NOMO-1 treated with DMSO at 0.1 percent for 48 hours (cell line): ENCODE results near the gene HAP1.
A peak's percentile ranks its signal among the peaks of the same experiment; 100 is the strongest.
"Not testable (repeated sequence)": the region's sequence is repeated elsewhere in the genome, so short reads cannot be mapped to it uniquely, and the experiment has no call there.

Experiments
- DNase-seq: peaks from one replicate; lab custom pipeline; 2025; ENCODE audit not compliant: unreplicated experiment; lab: John Stamatoyannopoulos, UW

HAP1 gene

DNA sequence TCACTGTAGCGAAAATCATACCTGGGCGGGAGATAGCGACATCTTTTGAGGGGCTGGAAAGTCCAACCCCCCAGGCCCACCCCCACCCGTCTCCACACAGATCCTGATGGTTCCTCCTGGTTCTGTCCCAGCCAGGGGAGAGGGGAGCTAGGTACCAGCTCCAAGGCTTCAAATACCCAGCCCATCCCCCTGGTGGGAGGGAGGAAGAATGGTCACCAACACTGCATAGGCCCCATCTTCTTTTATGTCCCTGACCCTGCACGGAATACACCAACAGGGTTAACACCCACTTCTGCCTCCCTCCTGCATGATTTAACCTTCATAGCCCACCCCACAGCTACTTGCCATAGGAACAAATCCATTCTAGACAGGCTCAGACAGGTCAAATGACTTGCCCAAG lies 9.3 kb downstream of the HAP1 start:
- DNase-seq, result no peak

DNA sequence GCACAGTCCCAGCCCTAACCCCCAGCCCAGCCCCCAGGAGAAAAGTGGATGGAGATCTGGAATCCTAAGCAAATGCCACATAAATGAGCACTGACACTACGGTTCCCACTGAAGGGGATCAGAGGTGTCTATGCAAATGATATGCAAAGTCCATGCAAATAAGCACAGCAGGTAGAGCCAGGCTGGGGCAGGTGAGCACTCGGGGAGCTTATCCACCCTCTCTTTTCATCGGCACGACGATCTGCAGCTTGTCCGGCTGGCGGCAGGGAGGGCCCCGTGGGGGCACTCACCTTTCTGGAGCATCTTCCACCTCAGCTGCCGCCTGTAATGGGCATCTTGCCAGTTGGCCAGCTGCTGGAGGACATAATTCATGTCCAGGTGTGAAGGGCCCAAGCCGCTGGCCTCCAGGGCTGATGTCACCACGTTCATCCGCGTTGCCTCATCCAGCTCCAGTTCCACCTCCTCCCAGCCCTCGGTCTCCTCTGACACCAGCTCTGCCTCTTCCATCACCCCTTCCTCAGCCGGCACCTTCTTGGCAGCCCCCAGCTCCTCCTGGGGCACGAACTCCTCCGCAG lies 9.9 kb downstream of the HAP1 start:
- DNase-seq, result no peak

DNA sequence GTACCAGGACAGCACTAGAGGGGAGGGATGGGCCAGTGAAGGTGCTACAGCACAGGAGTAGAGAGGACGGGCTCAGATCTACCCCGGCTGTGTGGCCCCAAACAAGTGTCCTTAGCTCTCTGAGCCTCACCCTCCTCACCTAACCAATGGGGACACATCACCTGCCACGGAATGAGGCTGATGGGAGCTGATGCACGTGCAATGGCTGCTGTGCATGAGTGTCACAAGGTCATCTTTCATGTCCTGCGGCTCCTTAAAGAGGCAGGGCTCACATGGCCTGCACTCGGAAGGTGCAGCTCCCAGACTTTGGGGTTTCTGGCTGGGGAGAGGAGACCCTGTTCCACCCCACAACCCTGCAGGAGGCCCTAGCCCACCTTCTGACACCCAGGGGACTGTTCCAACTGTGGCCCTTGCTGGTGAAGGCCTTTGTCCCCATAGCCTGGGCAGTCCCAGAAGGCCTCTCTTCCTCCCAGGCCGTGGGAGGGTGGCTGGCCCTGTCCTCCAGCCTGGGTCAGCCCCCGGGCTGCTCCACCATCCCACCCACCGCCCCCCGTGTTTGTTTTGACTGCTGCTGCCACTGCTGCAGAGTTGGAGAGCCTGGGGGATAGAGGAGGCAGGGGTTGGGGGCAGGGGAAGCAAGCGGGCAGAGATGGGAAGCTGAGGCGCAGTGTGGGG lies 10.5 kb downstream of the HAP1 start:
- DNase-seq, result no peak

DNA sequence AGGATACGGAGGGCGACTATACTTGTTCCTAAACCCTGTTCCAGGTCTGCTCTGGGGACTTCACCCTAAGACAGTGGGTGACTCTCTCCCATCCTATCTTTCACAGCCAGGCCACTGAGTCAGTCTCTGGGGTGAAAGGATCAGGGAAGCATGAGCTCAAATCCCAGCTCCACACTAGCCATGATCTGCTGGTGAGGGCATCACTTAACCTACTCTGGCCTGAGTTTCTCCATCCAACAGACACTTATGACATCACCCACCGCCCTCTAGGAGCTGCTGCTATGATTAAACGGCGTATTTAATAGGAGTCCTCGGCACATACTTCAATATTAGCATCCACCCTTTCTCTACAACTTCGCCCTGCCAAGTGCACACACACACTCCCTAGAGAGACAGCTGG lies 12.2 kb downstream of the HAP1 start:
- no peak for DNase-seq

DNA sequence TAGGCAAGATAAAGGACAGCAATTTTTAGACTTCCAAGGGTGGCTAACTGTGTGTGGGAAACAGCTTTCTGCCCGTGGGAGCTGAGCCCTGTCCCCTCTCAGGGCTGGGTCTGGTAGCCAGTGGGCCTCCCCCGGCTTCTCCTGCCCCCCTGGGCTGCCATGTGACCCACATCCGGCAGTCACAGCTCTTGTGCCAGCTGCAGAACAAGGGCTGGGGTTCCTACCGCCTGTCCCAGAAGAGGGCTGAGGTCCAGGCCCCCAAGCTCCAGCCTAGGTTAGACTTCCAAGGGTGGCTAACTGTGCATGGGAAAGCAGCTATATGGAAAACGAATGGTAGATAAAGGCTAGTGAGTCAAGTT lies 16.2 kb downstream of the HAP1 start:
- no peak for DNase-seq

DNA sequence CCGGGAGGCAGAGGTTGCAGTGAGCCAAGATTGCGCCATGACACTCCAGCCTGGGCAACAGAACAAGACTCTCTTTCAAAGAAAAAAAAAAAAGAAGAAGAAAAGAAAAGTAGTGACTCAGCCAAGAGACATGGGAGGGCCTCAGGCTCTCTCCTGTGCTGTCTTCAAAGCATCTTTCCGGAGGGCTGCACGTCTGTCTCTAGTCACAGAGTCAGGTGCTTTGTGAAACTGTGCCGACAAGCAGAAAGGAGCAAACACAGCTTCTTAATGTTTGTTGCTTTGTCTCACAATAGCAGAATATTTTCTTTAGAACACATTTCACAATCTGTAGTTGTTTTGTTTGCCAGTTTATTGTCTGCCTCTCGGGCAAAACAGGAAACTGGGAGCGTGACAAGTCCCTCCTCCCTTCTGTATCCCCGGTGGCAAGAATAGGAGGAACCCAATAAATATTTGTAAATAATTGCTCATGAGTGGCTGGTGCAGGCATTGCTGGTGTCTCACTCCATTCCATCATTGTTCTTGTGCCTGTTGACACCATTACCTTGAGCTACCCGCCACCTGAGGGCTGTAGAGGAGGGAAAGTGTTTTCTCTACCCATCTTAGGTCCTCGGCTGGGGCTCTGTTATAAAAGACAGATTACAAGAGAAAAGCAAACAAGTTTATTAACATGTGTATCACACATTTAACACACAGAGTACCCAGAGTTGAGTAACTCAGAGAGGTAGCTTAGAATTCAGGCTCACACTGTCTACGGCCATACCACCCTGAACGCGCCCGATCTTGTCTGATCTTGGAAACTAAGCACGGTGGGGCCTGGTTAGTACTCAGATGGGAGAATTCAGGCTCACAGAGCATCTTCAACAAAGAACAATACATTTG lies 16.8 kb downstream of the HAP1 start:
- peak; percentile 58 for DNase-seq

DNA sequence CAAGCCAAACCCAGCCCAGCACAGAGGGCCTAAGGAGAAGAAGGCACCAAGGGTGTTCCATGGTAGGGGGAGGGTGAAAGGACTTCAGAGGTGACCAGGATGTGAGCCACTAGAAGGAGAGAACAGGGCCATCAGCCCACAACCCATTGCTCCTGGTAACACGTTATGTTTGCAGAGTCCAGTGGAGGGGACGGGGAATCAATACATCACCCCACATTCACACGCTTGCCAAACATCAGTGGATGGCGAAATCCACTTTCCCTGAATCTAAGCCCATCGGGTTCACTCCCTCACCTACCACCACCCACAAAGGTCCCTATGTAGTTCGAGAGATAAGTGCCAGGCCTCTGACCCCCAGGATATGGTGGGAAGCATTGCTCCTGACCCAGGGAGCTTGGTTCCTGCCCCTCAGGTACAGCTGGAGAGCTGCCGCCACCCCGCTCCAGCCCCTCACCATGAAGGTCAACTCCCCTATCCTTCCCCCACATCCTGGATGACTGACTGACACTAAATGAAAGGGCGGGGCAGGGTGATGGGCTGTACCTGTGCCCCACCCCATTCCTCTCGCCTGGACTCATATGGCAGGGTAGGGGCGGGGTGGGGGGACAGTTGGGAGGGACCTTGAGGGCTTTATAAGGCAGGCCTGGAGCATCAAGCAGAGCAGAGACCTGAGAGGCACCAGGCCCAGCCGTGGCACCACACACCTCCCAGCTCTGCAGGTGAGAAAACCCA lies 22.6 kb downstream of the HAP1 start, which contains the start of gene GAST:
GAST (plus strand) TSS at position 663 of the 732 bp plus-strand sequence. CDS start 3,106 bp downstream, outside the sequence.
- no peak for DNase-seq

DNA sequence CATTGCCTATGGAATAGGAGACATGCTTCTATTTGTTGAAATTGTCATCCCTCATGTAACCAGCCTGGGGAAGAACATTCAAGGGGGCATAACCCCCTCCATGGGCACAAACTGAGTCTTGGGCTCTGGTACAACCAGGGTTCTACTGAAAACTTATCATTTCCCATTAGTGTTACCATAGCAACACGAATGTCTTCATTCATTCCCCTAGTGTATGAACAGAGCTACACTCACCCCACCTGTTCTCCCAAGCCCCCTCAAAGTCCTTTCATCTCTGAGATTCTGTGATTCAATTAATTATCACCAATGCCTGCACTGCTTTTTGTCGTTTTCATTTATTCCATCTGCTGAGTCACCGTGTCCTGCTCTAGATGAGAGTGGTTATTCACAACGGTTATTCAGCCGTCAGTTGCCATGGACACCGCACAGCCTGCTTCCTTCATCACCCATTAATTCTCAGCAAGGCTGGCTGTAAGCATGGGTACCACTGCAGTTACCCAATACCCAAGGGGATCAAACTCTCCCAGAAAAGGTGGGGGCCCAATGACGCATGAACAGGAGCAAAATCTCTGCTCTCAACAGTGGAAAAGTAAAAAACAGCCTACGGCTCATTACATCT lies 23.9 kb downstream of the HAP1 start:
- DNase-seq, result no peak

DNA sequence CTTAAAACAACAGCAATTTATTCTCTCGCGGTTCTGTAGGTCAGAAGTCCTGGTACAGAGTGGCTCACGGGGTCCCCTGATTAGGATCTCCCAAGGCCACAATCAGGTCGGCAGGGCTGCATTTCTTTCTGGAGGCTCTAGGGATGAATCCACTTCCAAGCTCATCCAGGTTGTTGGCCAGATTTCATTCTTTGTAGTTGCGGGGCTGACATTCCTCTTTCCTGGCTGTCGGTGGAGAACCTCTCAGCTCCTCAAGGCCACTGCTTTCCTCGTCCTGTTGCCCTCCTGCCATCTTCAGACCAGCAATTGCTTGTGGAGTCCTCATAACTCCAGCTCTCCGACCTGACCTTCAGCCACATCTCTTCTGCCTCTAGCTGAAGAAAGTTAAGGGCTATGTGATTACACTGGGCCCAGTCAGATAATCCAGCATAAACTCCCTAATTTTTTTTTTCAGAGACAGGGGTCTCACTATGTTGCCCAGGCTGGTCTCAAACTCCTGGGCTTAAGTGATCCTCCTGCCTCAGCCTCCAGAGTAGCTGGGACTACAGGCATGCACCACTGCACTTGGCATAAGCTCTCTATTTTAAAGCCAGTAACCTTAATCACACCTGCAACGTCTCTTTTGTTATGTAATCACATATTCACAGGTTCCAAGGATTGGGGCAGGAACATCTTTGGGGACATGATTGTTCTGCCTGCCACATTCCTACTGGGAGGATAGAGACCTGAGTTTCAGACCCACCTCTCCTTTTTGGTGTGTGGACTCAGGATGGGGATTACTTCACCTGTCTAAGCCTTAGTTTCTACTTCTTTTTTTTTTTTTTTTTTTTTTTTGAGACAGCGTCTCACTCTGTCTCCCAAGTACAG lies 26.4 kb downstream of the HAP1 start:
- DNase-seq, result no peak

DNA sequence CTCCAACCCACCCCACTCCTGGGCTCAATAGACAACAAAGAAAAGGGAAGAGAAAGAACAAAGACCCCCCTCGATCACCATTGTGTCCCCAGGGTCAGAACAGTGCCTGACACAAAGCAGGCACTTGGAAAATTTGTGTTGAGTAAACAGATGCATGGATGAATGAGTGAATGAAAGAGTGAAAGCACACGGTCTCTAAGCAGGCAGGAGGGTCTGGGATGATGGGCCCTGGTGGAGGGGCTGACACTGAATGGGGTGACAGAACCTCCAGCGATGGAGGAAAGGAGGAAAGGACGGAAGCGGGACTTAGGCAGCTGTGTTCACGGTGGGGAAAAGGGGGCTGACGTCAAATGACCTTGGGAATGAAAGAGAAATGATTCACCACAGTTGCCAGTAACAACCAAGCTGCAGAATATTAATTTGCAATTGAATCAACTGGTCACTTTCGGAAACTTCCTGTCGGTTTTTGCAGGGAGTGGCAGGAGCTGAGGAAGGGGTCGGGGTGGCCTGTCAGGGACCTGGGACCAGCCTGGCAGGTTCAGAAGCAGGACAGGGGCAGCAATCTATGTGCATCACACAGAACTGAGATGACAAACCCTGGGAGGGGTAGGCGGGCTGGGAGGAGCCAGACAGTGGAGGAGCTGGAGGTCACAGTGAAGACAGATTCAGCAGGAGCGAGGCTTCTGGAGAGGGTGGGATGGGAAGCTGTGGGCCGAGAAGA lies 29.0 kb downstream of the HAP1 start:
- DNase-seq, result no peak

DNA sequence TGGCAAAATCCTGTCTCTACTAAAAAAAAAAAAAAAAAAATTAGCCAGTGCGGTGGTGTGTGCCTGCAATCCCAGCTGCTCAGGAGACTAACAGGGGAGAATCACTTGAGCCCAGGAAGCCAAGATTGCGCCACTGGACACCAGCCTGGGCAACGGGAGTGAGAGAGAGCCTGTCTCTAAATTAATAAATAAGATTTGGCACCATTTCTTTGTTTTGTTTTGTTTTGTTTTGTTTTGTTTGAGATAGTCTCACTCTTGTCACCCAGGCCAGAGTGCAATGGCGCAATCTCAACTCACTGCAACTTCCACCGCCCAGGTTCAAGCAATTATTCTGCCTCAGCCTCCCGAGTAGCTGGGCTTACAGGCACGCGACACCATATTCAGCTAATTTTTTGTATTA lies 31.7 kb downstream of the HAP1 start:
- no peak for DNase-seq

DNA sequence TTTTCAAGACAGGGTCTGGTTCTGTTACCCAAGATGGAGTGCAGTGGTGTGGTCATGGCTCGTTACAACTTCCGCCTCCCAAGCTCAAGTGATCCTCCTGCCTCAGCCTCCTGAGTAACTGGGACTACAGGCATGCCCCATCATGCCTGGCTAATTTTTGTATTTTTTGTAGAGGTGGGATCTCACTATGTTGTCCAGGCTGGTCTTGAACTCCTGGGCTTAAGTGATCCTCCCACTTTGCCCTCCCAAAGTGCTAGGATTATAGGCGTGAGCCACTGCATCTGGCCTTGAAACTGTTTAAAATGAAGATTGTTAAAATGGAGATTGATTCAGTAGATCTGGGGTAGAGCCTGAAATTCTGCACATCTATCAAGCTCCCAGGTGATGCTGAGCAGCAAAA lies 33.6 kb downstream of the HAP1 start:
- DNase-seq, result not testable (repeated sequence)

DNA sequence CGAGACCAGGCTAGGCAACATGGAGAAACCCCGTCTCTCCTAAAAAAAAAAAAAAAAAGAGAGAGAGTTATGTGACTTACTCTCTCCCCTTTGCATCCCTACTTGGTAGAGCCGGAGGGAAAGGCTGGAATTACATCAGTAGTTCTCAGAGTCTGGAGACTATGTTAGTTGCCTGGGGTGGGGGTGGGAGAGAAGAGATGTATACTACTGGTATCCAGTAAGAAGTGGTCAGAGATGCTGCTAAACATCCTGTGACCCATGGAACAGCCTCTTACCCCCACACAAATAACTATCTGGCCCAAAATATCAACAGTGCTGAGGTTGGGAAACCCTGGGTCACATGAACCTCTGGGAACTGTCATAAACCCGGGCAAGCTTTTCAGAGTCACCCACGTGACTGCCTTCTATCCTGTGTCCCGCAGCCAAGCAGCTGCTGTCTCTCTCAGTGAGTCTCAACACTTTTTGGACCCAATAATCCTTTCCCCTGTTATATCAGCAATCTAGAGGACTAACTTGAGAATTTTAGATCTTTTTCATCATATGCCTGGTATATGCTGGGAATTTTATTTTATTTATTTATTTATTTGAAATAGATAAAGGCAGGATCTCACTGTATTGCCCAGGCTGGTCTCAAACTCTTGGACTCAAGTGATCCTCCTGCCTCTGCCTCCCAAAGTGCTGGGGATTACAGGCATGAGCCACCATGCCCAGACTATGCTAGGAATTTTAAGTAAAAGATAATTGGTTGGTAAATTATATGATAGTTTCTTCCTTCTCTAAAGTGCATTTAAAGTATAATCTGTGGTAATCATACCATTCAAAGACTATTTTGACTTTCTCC lies 37.1 kb downstream of the HAP1 start:
- peak; percentile 72 for DNase-seq

DNA sequence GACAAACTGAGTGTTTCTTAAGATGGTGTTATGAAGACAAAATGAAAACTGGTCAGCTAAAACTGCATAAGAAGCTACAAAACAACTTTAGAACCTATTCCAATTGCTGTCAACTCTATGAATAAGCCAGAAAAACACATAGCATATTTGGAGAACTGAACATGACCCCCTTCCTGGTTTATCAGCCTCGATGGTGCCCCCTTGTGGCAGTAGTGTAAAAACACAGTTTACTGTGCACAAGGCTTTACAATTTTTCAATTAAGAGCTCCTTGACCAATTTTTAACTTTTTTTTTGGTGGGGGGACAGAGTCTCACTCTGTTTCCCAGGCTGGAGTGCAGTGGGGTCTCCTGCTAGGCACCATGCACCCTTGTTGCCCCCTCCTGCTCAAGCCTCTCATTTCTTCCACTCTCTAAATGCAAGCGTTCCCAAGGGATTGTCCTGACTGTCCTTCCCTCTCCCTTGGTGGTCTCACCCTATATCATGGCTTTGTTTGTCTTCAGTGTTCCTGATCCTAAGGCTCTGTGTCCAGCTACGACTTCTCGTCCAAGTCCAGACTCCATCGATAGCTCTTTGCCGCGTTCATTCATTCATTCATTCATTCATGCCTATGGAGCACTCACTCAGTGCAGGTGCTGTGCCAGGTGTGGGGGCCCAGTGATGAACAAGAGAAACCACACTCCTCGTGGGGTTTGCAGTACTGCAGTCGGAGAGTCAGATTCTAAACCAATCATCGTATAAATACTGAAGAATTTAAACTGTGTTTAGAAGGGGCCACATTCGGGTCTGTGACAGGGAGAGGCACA lies 38.3 kb downstream of the HAP1 start:
- peak; percentile 81 for DNase-seq

DNA sequence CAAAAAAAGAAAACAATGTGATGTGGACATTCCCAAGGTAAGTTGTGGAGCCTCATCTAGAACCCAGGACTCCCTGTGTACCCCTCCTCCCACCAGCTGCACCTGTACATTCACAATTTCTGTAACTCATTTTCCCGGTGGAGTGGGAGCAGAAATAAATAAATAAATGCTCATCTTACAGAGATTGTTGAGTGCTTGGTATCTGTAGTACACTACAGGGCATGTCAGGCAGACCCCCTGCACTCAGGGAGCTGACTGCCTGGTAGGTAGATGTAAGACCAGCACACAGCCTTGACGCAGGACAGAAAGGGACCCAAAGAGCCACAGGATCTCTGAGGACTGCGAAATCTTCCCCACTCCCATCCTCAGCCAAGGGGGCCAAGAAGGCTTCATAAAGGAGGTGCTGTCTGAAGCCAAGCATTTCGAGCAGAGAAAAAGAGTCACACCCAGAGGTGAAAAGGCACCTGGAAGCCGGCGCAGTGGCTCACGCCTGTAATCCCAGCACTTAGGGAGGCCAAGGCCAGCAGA lies 39.2 kb downstream of the HAP1 start:
- no peak for DNase-seq

DNA sequence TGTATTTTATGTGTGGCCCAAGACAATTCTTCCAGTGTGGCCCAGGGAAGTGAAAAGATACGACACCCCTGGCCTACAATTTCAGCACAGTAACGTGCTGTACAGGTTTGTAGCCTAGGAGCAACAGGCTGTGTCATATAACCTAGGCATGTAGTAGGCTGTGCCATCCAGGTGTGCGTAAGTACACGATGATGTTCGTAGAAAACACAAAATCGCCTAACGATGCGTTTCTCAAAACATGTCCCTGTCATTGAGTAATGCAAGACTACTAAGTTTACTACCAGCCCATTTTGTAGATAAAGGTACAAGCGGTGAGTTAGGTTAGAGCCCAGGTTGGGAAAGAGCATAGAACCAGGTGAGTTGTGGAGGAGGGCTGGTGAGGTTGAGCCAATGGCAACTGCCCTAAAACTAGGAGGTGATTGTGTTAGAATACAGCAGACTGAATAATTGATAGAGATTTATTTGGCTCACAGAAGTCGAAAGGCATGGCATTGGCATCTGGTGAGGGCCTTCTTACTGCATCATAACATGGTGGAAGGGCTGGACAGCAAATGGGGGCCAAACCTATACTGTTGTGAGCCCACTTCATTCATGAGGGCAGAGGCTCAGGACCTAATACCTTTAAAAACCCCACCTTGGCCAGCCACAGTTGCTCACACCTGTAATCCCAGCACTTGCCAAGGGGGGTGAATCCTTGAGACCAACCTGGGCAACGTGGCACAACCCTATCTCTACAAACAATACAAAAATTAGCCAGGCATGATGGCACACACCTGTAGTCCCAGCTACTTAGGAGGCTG lies 41.5 kb downstream of the HAP1 start:
- no peak for DNase-seq
